SK-N-SH (cell line): Measurements from ENCODE around the gene PSMB9. TPM values are rescaled to one million over a fixed set of nuclear protein-coding genes. Genes with fewer than 3 reads are reported as not detected.

ENCODE experiments used
- CTCF ChIA-PET: fragments of 300-600, 350-600 bp; formaldehyde crosslinking; extraction: SDS; loops from one replicate; lab custom pipeline; 2021; lab: Yijun Ruan, JAX
- POLR2A ChIA-PET: fragments of 350-600 bp; sonication (Branson Sonifier 250); formaldehyde crosslinking; extraction: SDS; loops from one replicate; lab custom pipeline; 2020; ENCODE audit warnings: antibody characterized with exemption, inconsistent platforms; lab: Yijun Ruan, JAX
- DNase-seq: peaks from one replicate; pipeline ENCODE4 v3.0.0; 2012
- H2AFZ ChIP-seq: fragments of 200-600 bp; sonication (generic); 2 replicates; pipeline ENCODE4 v1.8.1; 2016; ENCODE audit warnings: antibody characterized with exemption, mild to moderate bottlenecking, low read depth
- H3F3A ChIP-seq: fragments of 200-600 bp; sonication (generic); replicated peaks from 2 replicates; pipeline ENCODE3; 2016; ENCODE audit warnings: antibody characterized with exemption, mild to moderate bottlenecking; ENCODE audit not compliant: insufficient read depth
- H3K27ac ChIP-seq, 2 experiments: fragments of 200-500 bp in 1 of 2; fragments of 200-600 bp in 1 of 2; sonication (Bioruptor generic) in 1 of 2; sonication (generic), shearing (Covaris generic) in 1 of 2; 2 replicates each; pipeline versions ENCODE4 v1.5.1 to v1.6.1; 2014 to 2016; ENCODE audit warnings: low read depth in 2 of 2, inconsistent platforms in 1 of 2, low read length in 1 of 2, mild to moderate bottlenecking in 1 of 2, mixed read lengths in 1 of 2
- H3K27me3 ChIP-seq: fragments of 200-600 bp; sonication (generic), shearing (Covaris generic); 2 replicates; pipeline ENCODE4 v1.6.1; 2016; ENCODE audit warnings: mixed run types; ENCODE audit not compliant: insufficient read depth
- H3K36me3 ChIP-seq, 2 experiments: fragments of 200-500 bp in 1 of 2; fragments of 200-600 bp in 1 of 2; sonication (Bioruptor generic) in 1 of 2; sonication (generic) in 1 of 2; replicated peaks in 1 of 2; 2 replicates each; pipeline versions ENCODE3 to v1.5.1; 2014 to 2016; ENCODE audit warnings: low read length in 1 of 2, mild to moderate bottlenecking in 1 of 2; ENCODE audit not compliant: insufficient read depth in 2 of 2, control insufficient read depth in 1 of 2
- H3K4me1 ChIP-seq, 2 experiments: fragments of 200-500 bp in 1 of 2; fragments of 200-600 bp in 1 of 2; sonication (Bioruptor generic) in 1 of 2; sonication (generic), shearing (Covaris generic) in 1 of 2; 2 replicates each; pipeline versions ENCODE4 v1.5.1 to v1.6.1; 2014 to 2016; ENCODE audit warnings: low read depth in 1 of 2, low read length in 1 of 2, mixed run types in 1 of 2; ENCODE audit not compliant: insufficient read depth in 2 of 2, control insufficient read depth in 1 of 2
- H3K4me2 ChIP-seq: fragments of 200-600 bp; sonication (generic), shearing (Covaris generic); 2 replicates; pipeline ENCODE4 v1.6.1; 2017; ENCODE audit warnings: mixed run types
- H3K4me3 ChIP-seq, 2 experiments: fragments of 200-500 bp in 1 of 2; fragments of 200-600 bp in 1 of 2; sonication (Bioruptor generic) in 1 of 2; sonication (generic), shearing (Covaris generic) in 1 of 2; 2 replicates each; pipeline versions ENCODE4 v1.5.1 to v1.8.1; 2014 to 2016; ENCODE audit warnings: low read depth in 2 of 2, inconsistent platforms in 1 of 2, low read length in 1 of 2, mild to moderate bottlenecking in 1 of 2, mixed read lengths in 1 of 2, moderate library complexity in 1 of 2
- H3K79me2 ChIP-seq: fragments of 200-600 bp; sonication (generic); 2 replicates; pipeline ENCODE4 v1.8.1; 2017; ENCODE audit warnings: mild to moderate bottlenecking; ENCODE audit not compliant: insufficient read depth
- H3K9ac ChIP-seq: fragments of 200-600 bp; sonication (generic); 2 replicates; pipeline ENCODE4 v1.6.1; 2017; ENCODE audit warnings: mixed run types
- H3K9me2 ChIP-seq: fragments of 200-600 bp; sonication (generic); 2 replicates; pipeline ENCODE4 v1.6.1; 2017; ENCODE audit warnings: mixed run types
- H3K9me3 ChIP-seq: fragments of 200-600 bp; sonication (generic); 2 replicates; pipeline ENCODE4 v1.6.1; 2017; ENCODE audit warnings: mixed run types, mild to moderate bottlenecking, moderate library complexity
- H4K20me1 ChIP-seq: fragments of 200-600 bp; sonication (generic); 2 replicates; pipeline ENCODE4 v1.6.1; 2017; ENCODE audit warnings: mild to moderate bottlenecking, mixed run types; ENCODE audit not compliant: insufficient read depth
- CHD2 ChIP-seq: fragments of 150-350 bp; IDR thresholded peaks from 2 replicates; pipeline ENCODE4 v1.6.1; 2018; ENCODE audit warnings: low read length; ENCODE audit not compliant: partially characterized antibody
- ELF1 ChIP-seq: IDR thresholded peaks from 2 replicates; pipeline ENCODE4 v1.4.0; 2012
- EP300 ChIP-seq, 2 experiments: IDR thresholded peaks; 2 replicates each; pipeline versions ENCODE4 v1.4.0 to v1.6.1; 2012; ENCODE audit warnings: borderline replicate concordance in 1 of 2, low read depth in 1 of 2, low read length in 1 of 2
- FOSL2 ChIP-seq: IDR thresholded peaks from 2 replicates; pipeline ENCODE4 v1.4.0; 2012; ENCODE audit warnings: low read depth, mild to moderate bottlenecking, moderate library complexity, borderline replicate concordance
- FOXM1 ChIP-seq: IDR thresholded peaks from 2 replicates; pipeline ENCODE4 v1.4.0; 2012; ENCODE audit warnings: low read depth, mild to moderate bottlenecking
- GABPA ChIP-seq: IDR thresholded peaks from 2 replicates; pipeline ENCODE4 v1.4.0; 2012; ENCODE audit warnings: low read depth, mild to moderate bottlenecking
- IRF3 ChIP-seq: fragments of 150-350 bp; IDR thresholded peaks from 2 replicates; pipeline ENCODE4 v1.6.1; 2016; ENCODE audit warnings: mild to moderate bottlenecking, low read depth, low read length
- JUND ChIP-seq: IDR thresholded peaks from 2 replicates; pipeline ENCODE4 v1.4.0; 2012
- MAX ChIP-seq: IDR thresholded peaks from 2 replicates; pipeline ENCODE4 v1.4.0; 2012; ENCODE audit warnings: low read depth
- MEF2A ChIP-seq: IDR thresholded peaks from 2 replicates; pipeline ENCODE4 v1.4.0; 2012; ENCODE audit warnings: low read depth, borderline replicate concordance
- PBX3 ChIP-seq: IDR thresholded peaks from 2 replicates; pipeline ENCODE4; 2012
- POLR2AphosphoS5 ChIP-seq: IDR thresholded peaks from 2 replicates; pipeline ENCODE4 v1.6.1; 2012; ENCODE audit warnings: low read depth, low read length
- RAD21 ChIP-seq: IDR thresholded peaks from 2 replicates; pipeline ENCODE4 v1.6.1; 2012; ENCODE audit warnings: mild to moderate bottlenecking, low read length
- RXRA ChIP-seq: IDR thresholded peaks from 2 replicates; pipeline ENCODE4 v1.4.0; 2012; ENCODE audit warnings: low read depth, mild to moderate bottlenecking, borderline replicate concordance
- SMC3 ChIP-seq: IDR thresholded peaks from 2 replicates; pipeline ENCODE4 v1.6.1; 2012; ENCODE audit warnings: low read depth, low read length, improper control_type of control experiment
- TAF1 ChIP-seq: IDR thresholded peaks from 2 replicates; pipeline ENCODE4 v1.6.1; 2012; ENCODE audit warnings: low read depth, mild to moderate bottlenecking, low read length, moderate library complexity, borderline replicate concordance
- TCF12 ChIP-seq: IDR thresholded peaks from 2 replicates; pipeline ENCODE4 v1.4.0; 2012
- TEAD4 ChIP-seq: IDR thresholded peaks from 2 replicates; pipeline ENCODE4 v1.4.0; 2012; ENCODE audit warnings: mild to moderate bottlenecking, borderline replicate concordance; ENCODE audit not compliant: insufficient read depth
- USF1 ChIP-seq: IDR thresholded peaks from 2 replicates; pipeline ENCODE4 v1.4.0; 2012; ENCODE audit warnings: low read depth, borderline replicate concordance
- YY1 ChIP-seq: IDR thresholded peaks from 2 replicates; pipeline ENCODE4 v1.4.0; 2012; ENCODE audit warnings: low read depth, mild to moderate bottlenecking
- WGBS: methylation state at CpG from one replicate; pipeline ENCODE4 v1.1.6; 2017; ENCODE audit warnings: low lambda C conversion rate; 5-methylcytosine and 5-hydroxymethylcytosine counted together
- polyA plus RNA-seq, 3 experiments: library from polyadenylated mRNA; depleted of rRNA; stranded (reverse); fragments of >200 nt; gene quantifications; 2 replicates each; pipeline ENCODE4 v1.2.3, GENCODE V29; 2012
- TF ChIP-seq, protein P1 (sequence below): IDR thresholded peaks from 2 replicates; pipeline ENCODE4 v1.4.0; 2012; ENCODE audit warnings: low read depth, borderline replicate concordance

PSMB9 gene
- polyA plus RNA-seq, 1 of the 3 experiments (the other 2 are of a cell fraction): 83.7 TPM

GRCh38 chr6:32865724-32866443 lies 11.9 kb downstream of the PSMB9 start:
- Histone ChIP-seq H3K36me3 (no peaks in the 10 kb centered on the region), H2AFZ (no peak overlapping the region), H3K9me2 (no peaks in the 10 kb centered on the region), H4K20me1 (no peaks in the 10 kb centered on the region), H3K4me2 (no peak overlapping the region), H3K79me2 (no peaks in the 10 kb centered on the region), H3K4me3 (no peak overlapping the region), H3K4me1 (no peaks in the 10 kb centered on the region), H3K27ac (no peak overlapping the region), H3K27me3 (peaks cover 22% of the 10 kb centered on the region), H3K9me3 (no peaks in the 10 kb centered on the region), H3F3A (no peaks in the 10 kb centered on the region), H3K9ac (no peak overlapping the region)
- ChIA-PET CTCF (interaction anchor here (0.6 to 9.5 kb wide), 4 partner anchors 9 to 405 kb away, joined by 3 to 223 read pairs (median 4); partner anchors contain the start of gene TAP2), POLR2A (no interaction called here)
- WGBS: 13% methylated on average over 10 of the region's 10 CpGs
- TF ChIP-seq RAD21 (no peak), GABPA (no peak), TEAD4 (no peak), POLR2AphosphoS5 (no peak), MEF2A (no peak), MAX (no peak), RXRA (no peak), FOXM1 (no peak), PBX3 (no peak), CHD2 (no peak), EP300 (IDR thresholded peaks at IDR 0.05; ENCODE audit: borderline replicate concordance in 1 of 2, low read depth in 1 of 2, low read length in 1 of 2) (no peak), YY1 (no peak), FOSL2 (no peak), JUND (no peak), TCF12 (no peak), ELF1 (no peak)
- TF ChIP-seq, all 33 proteins: peak for 0
- DNase-seq: no peak

DNA sequence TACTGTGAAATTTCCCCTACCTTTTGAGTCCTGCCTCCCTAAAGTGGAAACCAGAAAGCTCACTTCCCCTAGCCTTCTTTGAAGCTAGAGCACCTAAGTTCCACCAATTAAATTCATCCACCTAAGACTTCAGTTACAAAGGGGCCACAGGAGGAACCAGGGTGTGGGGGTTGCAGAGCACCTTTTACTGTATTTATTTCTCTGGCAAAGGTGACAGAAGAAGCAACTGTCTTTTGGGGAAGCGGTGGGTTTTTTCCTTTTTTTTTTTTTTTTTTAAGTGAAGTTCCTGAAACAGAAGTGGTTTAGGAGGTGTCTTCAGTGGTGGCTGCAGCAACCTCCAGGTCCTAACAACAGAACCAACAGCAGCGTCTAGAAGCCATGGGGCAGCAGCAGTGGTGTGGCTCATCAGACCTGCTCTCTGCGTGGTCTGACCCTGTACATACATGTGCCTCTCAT lies 13.1 kb downstream of the PSMB9 start:
- H3K36me3 ChIP-seq: no peaks in the 10 kb centered on the region
- no peak for DNase-seq
- no peaks in the 10 kb centered on the region for H3K79me2 ChIP-seq
- ChIA-PET CTCF (interaction anchor here (0.7 to 9.5 kb wide), 25 partner anchors 10 to 555 kb away, joined by 3 to 223 read pairs (median 10); partner anchors contain the start of genes HLA-DMA, PSMB8, PSMB9 and TAP1), POLR2A (no interaction called here)
- no peaks in the 10 kb centered on the region for H3K4me1 ChIP-seq
- H2AFZ ChIP-seq: no peak overlapping the region
- H3K27me3 ChIP-seq: peaks cover 29% of the 10 kb centered on the region
- no peak overlapping the region for H3K9ac ChIP-seq
- H3K4me3 ChIP-seq: no peak overlapping the region
- no peaks in the 10 kb centered on the region for H4K20me1 ChIP-seq
- H3K9me2 ChIP-seq: no peaks in the 10 kb centered on the region
- WGBS: 18% methylated on average over 3 of the region's 3 CpGs
- H3F3A ChIP-seq: no peaks in the 10 kb centered on the region
- no peak overlapping the region for H3K27ac ChIP-seq
- H3K9me3 ChIP-seq: no peaks in the 10 kb centered on the region
- TF ChIP-seq EP300 (IDR thresholded peaks at IDR 0.05; ENCODE audit: borderline replicate concordance in 1 of 2, low read depth in 1 of 2, low read length in 1 of 2) (no peak), IRF3 (no peak), RAD21 (no peak), USF1 (no peak), TAF1 (no peak), SMC3 (no peak)
- TF ChIP-seq, protein P1, sequence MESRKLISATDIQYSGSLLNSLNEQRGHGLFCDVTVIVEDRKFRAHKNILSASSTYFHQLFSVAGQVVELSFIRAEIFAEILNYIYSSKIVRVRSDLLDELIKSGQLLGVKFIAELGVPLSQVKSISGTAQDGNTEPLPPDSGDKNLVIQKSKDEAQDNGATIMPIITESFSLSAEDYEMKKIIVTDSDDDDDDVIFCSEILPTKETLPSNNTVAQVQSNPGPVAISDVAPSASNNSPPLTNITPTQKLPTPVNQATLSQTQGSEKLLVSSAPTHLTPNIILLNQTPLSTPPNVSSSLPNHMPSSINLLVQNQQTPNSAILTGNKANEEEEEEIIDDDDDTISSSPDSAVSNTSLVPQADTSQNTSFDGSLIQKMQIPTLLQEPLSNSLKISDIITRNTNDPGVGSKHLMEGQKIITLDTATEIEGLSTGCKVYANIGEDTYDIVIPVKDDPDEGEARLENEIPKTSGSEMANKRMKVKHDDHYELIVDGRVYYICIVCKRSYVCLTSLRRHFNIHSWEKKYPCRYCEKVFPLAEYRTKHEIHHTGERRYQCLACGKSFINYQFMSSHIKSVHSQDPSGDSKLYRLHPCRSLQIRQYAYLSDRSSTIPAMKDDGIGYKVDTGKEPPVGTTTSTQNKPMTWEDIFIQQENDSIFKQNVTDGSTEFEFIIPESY: no peak
- no peak overlapping the region for H3K4me2 ChIP-seq
